ENCODE results near the gene QKI.

The QKI gene

DNA sequence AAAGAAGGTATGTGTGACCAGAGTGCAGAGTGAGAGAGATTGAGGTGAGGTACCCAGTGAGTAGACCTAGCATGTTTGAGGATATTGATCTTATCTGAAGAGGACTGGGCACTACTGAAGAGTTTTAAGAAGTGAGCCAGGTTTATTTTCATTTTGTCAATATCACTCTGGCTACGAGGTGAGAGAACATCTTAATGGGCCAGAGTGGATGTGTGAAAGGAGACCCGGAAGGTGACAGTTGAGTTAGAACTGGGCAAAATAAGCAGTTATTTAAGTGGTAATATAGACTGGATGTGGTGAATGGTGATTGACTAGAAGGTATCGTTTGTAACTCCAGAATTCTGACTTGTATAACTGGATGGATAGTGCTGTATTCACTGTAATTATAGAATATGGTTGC is 134.1 kb downstream of the QKI start:
- H3K36me3 ChIP-seq (ENCODE audit: control insufficient read depth, insufficient read depth, low read length): no peaks in the 10 kb centered on the region
- no peak overlapping the region for H3K4me3 ChIP-seq (ENCODE audit: low read depth, low read length)
- H3K27me3 ChIP-seq (ENCODE audit: control insufficient read depth, insufficient read depth, low read length): no peaks in the 10 kb centered on the region
- H3K4me1 ChIP-seq (ENCODE audit: control insufficient read depth, insufficient read depth, low read length): peaks cover 12% of the 10 kb centered on the region
- H3K9me3 ChIP-seq (ENCODE audit: control insufficient read depth, insufficient read depth, low read length): no peaks in the 10 kb centered on the region
- no peak overlapping the region for H3K9ac ChIP-seq (ENCODE audit: low read depth, low read length)

DNA sequence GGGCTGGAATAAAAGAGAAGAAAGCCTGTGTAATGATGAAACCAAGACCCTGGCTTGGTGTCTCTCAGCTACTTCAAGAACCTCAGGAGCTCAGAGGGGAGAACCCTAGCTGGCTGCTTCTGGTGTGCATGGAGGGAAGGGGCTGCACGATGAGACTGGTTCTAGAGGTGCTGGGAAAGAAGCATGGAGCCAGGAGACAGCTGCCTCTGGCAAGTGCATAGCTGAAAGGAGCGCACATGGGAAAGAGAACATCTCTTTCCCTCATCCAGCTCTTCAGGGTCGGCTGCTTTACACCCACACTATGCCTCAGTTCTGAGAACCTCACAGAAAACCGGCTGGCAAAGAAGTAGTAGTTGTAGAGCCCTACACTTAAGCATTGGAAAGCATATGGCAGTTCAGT is 139.5 kb downstream of the QKI start:
- Histone ChIP-seq H3K36me3 (ENCODE audit: control insufficient read depth, insufficient read depth, low read length) (no peaks in the 10 kb centered on the region), H3K4me3 (ENCODE audit: low read depth, low read length) (no peak overlapping the region), H3K27me3 (ENCODE audit: control insufficient read depth, insufficient read depth, low read length) (no peaks in the 10 kb centered on the region), H3K9ac (ENCODE audit: low read depth, low read length) (no peak overlapping the region), H3K9me3 (ENCODE audit: control insufficient read depth, insufficient read depth, low read length) (no peaks in the 10 kb centered on the region), H3K4me1 (ENCODE audit: control insufficient read depth, insufficient read depth, low read length) (no peaks in the 10 kb centered on the region)

DNA sequence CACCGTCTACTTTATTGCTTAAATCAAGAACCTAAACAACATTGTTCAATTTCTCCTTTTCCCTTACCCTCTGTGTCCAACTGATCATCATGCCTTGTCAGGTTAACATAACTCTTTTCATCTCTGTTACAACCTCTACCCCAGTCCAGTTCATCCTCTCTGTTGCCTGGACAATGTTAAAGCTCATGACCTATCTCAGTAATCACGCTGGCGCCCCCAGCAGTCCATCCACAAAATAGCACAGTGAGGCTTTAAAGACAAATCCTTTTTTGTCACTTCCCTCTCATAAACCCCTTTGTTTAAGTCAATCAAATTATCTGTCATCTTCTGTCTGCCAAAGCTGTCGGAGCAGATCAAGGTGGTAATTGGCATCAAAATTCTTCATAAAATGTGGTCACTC is 140.1 kb downstream of the QKI start:
- Histone ChIP-seq H3K4me1 (ENCODE audit: control insufficient read depth, insufficient read depth, low read length) (no peaks in the 10 kb centered on the region), H3K4me3 (ENCODE audit: low read depth, low read length) (no peak overlapping the region), H3K36me3 (ENCODE audit: control insufficient read depth, insufficient read depth, low read length) (no peaks in the 10 kb centered on the region), H3K9me3 (ENCODE audit: control insufficient read depth, insufficient read depth, low read length) (no peaks in the 10 kb centered on the region), H3K9ac (ENCODE audit: low read depth, low read length) (no peak overlapping the region), H3K27me3 (ENCODE audit: control insufficient read depth, insufficient read depth, low read length) (no peaks in the 10 kb centered on the region)

DNA sequence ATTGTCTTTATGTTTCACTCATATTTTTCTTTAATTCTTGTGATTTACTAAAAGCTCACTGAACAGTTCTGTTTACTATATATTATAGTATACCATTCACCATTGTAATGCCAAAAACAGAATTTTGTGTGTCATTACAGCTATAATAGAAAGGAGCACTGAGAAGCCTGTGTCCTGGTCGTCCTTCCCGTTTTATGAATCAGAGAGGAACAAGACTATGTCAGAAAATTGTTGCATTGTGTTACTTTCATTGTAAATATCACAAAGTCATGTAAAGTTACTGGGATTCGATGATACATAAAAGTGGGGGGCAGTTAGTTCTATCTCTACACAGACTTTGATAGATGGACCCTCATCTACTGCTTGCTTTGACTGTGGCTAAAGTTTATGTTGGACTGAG is 145.1 kb downstream of the QKI start:
- Histone ChIP-seq H3K9ac (ENCODE audit: low read depth, low read length) (no peak overlapping the region), H3K9me3 (ENCODE audit: control insufficient read depth, insufficient read depth, low read length) (no peaks in the 10 kb centered on the region), H3K4me3 (ENCODE audit: low read depth, low read length) (no peak overlapping the region), H3K36me3 (ENCODE audit: control insufficient read depth, insufficient read depth, low read length) (no peaks in the 10 kb centered on the region), H3K4me1 (ENCODE audit: control insufficient read depth, insufficient read depth, low read length) (peaks cover 4% of the 10 kb centered on the region), H3K27me3 (ENCODE audit: control insufficient read depth, insufficient read depth, low read length) (no peaks in the 10 kb centered on the region)

DNA sequence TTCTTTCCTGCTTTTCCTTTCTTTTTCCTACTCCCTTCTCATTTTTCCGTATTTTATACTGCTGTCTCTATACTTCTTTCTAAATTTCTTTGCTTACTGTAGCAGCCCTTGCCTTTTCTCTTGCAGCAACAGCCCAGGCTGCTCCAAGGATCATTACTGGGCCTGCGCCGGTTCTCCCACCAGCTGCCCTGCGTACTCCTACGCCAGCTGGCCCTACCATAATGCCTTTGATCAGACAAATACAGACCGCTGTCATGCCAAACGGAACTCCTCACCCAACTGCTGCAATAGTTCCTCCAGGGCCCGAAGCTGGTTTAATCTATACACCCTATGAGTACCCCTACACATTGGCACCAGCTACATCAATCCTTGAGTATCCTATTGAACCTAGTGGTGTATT is 148.8 kb downstream of the QKI start:
- Histone ChIP-seq H3K4me3 (ENCODE audit: low read depth, low read length) (no peak overlapping the region), H3K9me3 (ENCODE audit: control insufficient read depth, insufficient read depth, low read length) (no peaks in the 10 kb centered on the region), H3K36me3 (ENCODE audit: control insufficient read depth, insufficient read depth, low read length) (no peaks in the 10 kb centered on the region), H3K9ac (ENCODE audit: low read depth, low read length) (no peak overlapping the region), H3K27me3 (ENCODE audit: control insufficient read depth, insufficient read depth, low read length) (no peaks in the 10 kb centered on the region), H3K4me1 (ENCODE audit: control insufficient read depth, insufficient read depth, low read length) (peaks cover 4% of the 10 kb centered on the region)

DNA sequence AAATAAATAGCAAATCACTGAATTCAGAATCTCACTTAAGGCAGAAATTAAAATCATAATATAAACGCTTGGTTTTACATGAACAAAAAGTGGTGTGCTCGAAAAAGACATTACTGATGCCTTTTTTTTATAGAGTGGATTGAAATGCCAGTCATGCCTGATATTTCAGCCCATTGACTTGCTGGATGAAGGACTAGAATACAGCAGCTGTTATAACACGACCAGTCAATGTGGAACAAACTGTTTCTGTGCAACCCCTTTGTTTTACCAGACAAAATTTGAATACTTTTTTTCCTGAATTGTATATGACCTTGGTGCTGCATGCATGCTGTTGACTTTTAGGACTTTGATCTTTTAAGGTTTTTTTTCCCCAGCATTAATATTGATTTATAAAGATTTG is 150.0 kb downstream of the QKI start:
- Histone ChIP-seq H3K4me1 (ENCODE audit: control insufficient read depth, insufficient read depth, low read length) (peaks cover 4% of the 10 kb centered on the region), H3K36me3 (ENCODE audit: control insufficient read depth, insufficient read depth, low read length) (no peaks in the 10 kb centered on the region), H3K9me3 (ENCODE audit: control insufficient read depth, insufficient read depth, low read length) (no peaks in the 10 kb centered on the region), H3K4me3 (ENCODE audit: low read depth, low read length) (no peak overlapping the region), H3K27me3 (ENCODE audit: control insufficient read depth, insufficient read depth, low read length) (no peaks in the 10 kb centered on the region), H3K9ac (ENCODE audit: low read depth, low read length) (no peak overlapping the region)

DNA sequence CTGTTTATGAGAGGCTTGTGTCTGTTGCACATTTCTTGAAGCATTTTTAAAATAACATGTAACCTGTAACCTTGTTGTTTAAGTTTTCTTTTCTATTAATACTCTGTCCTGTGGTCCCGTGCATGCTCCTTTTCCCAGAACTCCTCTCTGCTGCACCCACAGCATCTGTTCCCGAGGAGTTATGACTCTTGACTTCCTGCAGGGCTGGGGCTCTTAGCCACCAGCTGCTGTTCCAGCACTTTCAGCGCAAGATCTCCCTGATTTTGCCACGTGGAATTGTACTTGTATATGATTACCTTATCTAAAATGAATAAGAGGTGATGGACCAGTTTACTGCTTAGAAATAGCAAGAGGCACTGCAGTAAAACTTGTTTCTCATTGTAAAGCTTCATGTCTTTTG is 150.6 kb downstream of the QKI start:
- H3K36me3 ChIP-seq (ENCODE audit: control insufficient read depth, insufficient read depth, low read length): no peaks in the 10 kb centered on the region
- H3K4me1 ChIP-seq (ENCODE audit: control insufficient read depth, insufficient read depth, low read length): peaks cover 5% of the 10 kb centered on the region
- H3K9ac ChIP-seq (ENCODE audit: low read depth, low read length): no peak overlapping the region
- no peaks in the 10 kb centered on the region for H3K9me3 ChIP-seq (ENCODE audit: control insufficient read depth, insufficient read depth, low read length)
- no peaks in the 10 kb centered on the region for H3K27me3 ChIP-seq (ENCODE audit: control insufficient read depth, insufficient read depth, low read length)
- no peak overlapping the region for H3K4me3 ChIP-seq (ENCODE audit: low read depth, low read length)

DNA sequence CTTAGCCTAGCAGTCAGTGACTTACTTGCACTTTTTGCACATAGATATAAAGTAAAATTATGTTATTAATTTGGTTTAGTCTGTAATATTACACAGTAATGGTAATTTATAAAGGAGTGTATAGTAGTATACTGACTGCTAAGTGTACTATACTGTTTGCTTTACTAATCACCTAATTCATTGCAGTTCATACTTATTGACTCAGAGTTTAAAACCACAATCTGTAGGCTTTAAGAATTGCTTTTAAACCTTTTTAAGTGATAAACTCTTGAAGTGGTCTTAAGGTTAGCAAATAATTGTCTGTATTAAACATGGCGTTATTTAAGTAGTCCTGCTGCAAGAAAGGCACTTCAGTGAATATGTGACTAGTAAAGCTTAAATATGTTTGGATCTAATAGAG is 151.5 kb downstream of the QKI start:
- Histone ChIP-seq H3K9ac (ENCODE audit: low read depth, low read length) (no peak overlapping the region), H3K4me3 (ENCODE audit: low read depth, low read length) (no peak overlapping the region), H3K36me3 (ENCODE audit: control insufficient read depth, insufficient read depth, low read length) (no peaks in the 10 kb centered on the region), H3K4me1 (ENCODE audit: control insufficient read depth, insufficient read depth, low read length) (peaks cover 9% of the 10 kb centered on the region), H3K9me3 (ENCODE audit: control insufficient read depth, insufficient read depth, low read length) (no peaks in the 10 kb centered on the region), H3K27me3 (ENCODE audit: control insufficient read depth, insufficient read depth, low read length) (no peaks in the 10 kb centered on the region)

DNA sequence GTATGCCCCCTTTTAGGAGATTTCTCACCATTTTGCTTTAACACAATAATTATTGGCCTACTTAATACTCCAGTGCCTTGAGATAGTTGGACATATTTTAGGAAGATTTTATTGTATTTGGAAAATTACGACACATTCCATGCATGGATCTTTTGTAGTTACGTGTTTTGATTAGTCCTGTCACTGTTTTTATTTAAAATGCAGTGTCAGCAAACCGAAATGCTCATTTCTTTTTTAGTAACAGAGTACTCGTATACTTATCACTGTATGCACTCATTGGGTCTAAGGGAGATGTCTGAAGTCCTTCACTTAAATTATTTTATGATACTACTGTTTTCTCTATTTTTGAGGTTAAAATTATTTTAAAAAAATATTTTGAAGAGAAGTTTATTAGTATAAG is 153.8 kb downstream of the QKI start:
- Histone ChIP-seq H3K4me1 (ENCODE audit: control insufficient read depth, insufficient read depth, low read length) (peaks cover 19% of the 10 kb centered on the region), H3K9ac (ENCODE audit: low read depth, low read length) (no peak overlapping the region), H3K27me3 (ENCODE audit: control insufficient read depth, insufficient read depth, low read length) (no peaks in the 10 kb centered on the region), H3K36me3 (ENCODE audit: control insufficient read depth, insufficient read depth, low read length) (no peaks in the 10 kb centered on the region), H3K9me3 (ENCODE audit: control insufficient read depth, insufficient read depth, low read length) (no peaks in the 10 kb centered on the region), H3K4me3 (ENCODE audit: low read depth, low read length) (no peak overlapping the region)

DNA sequence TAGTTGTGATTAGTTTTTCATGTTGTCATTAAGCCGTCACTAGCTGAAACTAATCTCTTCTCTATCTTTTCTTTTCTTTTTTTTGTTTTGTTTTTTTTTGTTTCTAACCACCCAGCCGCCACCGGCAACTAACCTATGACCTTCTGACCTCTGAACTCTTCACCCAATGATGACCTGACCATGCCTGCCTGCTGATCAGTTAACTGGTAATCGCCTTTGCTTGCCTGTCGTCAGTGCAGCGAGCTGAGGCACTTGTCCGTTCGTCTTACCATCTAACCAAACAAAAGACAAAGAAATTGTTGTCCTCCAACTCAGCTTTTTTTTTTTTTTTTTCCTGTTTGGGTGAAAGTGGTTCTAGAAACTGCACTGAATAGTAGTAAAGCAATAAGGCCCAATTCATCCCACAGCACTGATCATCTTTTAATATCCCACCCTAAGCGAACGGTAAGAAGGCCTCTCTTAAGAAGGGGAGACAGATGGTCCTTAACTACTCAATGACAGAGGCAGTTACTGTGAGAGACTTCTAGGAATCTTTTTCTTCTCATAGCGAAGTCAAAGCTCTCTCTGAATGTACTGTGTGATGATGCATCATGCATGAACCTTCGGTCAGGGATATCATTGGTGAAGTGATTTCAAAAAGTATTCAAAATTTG is 156.2 kb downstream of the QKI start:
- peaks cover 31% of the 10 kb centered on the region for H3K4me1 ChIP-seq (ENCODE audit: control insufficient read depth, insufficient read depth, low read length)
- no peaks in the 10 kb centered on the region for H3K9me3 ChIP-seq (ENCODE audit: control insufficient read depth, insufficient read depth, low read length)
- H3K27me3 ChIP-seq (ENCODE audit: control insufficient read depth, insufficient read depth, low read length): no peaks in the 10 kb centered on the region
- no peak overlapping the region for H3K4me3 ChIP-seq (ENCODE audit: low read depth, low read length)
- H3K36me3 ChIP-seq (ENCODE audit: control insufficient read depth, insufficient read depth, low read length): no peaks in the 10 kb centered on the region
- H3K9ac ChIP-seq (ENCODE audit: low read depth, low read length): no peak overlapping the region

DNA sequence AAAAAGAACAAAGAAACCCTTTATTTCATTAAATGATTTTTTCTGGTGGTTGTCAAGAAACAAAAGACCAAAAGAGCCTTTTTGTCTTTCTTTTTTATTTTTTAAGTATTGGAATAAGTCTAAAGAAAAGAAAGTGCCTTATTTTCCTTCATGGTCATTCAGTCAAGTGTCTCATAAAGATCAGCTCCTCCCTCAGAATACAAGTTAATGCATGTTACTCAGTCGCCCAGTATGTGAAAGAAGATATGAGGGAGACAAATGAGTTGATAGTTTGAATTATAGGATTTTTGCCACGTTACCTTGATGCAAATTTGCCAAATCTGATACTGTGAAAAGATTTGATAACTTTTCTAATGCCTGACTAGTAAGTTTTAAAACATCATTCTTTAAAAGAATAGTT is 157.2 kb downstream of the QKI start:
- Histone ChIP-seq H3K9ac (ENCODE audit: low read depth, low read length) (no peak overlapping the region), H3K27me3 (ENCODE audit: control insufficient read depth, insufficient read depth, low read length) (no peaks in the 10 kb centered on the region), H3K4me3 (ENCODE audit: low read depth, low read length) (no peak overlapping the region), H3K36me3 (ENCODE audit: control insufficient read depth, insufficient read depth, low read length) (no peaks in the 10 kb centered on the region), H3K4me1 (ENCODE audit: control insufficient read depth, insufficient read depth, low read length) (peaks cover 37% of the 10 kb centered on the region), H3K9me3 (ENCODE audit: control insufficient read depth, insufficient read depth, low read length) (no peaks in the 10 kb centered on the region)

DNA sequence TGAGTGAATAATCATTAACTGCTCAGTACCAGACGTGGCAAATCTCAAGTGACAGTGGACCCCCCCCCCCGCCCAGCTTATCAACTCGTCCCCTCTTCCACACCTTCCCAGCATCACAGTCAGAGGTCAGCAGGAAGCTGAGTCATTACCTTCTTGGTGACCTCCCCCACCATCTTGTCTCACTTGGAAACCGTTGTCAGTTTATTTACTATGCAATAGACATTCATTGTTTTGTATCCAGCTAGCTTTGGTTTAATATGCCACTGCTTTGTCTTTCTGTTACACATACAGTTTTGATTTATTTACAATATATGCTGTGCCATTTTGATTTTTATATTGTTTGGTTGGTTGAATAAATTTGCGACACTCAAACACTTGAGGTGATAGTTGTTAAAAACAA is 158.1 kb downstream of the QKI start:
- H3K9ac ChIP-seq (ENCODE audit: low read depth, low read length): no peak overlapping the region
- H3K4me3 ChIP-seq (ENCODE audit: low read depth, low read length): no peak overlapping the region
- no peaks in the 10 kb centered on the region for H3K27me3 ChIP-seq (ENCODE audit: control insufficient read depth, insufficient read depth, low read length)
- no peaks in the 10 kb centered on the region for H3K9me3 ChIP-seq (ENCODE audit: control insufficient read depth, insufficient read depth, low read length)
- H3K4me1 ChIP-seq (ENCODE audit: control insufficient read depth, insufficient read depth, low read length): peaks cover 39% of the 10 kb centered on the region
- H3K36me3 ChIP-seq (ENCODE audit: control insufficient read depth, insufficient read depth, low read length): no peaks in the 10 kb centered on the region
